ENCODE data around the gene GLO1. TPM values are rescaled to one million over a fixed set of nuclear protein-coding genes. Genes with fewer than 3 reads are reported as not detected.

The GLO1 gene
- total RNA-seq, 1 donor from 2014 or later = 53.8 TPM

DNA sequence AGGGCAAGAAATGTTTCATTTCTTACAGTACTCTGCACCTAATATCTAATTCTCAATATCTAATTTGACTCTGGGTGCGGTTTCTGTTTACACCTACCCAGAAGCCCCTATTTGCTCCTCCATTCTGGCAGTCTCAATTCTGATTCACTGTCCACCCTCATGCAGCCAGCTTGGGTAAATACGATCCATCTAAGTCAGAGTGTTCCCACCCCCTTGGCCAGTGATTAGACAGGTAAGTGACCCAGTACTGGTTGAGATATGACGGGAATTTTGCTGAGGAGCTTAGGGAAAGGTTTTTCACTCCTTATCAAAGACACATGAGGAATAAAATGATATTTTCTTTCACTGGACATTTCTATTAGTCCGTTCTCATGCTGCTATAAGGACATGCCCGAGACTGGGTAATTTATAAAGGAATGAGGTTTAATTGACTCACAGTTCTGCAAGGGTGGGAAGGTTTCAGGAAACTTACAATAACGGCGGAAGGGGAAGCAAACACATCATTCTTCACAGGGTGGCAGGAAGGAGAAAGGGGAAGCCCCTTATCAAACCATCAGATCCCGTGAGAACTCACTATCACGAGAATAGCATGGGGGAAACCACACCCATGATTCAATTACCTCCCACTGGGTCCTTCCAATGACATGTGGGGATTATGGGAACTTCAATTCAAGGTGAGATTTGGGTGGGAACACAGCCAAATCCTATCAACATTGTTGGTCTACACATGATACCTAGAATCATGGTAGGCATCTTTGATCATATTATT is 29.4 kb downstream of the GLO1 start:
- no peak for DNase-seq (ENCODE audit: low spot score)

DNA sequence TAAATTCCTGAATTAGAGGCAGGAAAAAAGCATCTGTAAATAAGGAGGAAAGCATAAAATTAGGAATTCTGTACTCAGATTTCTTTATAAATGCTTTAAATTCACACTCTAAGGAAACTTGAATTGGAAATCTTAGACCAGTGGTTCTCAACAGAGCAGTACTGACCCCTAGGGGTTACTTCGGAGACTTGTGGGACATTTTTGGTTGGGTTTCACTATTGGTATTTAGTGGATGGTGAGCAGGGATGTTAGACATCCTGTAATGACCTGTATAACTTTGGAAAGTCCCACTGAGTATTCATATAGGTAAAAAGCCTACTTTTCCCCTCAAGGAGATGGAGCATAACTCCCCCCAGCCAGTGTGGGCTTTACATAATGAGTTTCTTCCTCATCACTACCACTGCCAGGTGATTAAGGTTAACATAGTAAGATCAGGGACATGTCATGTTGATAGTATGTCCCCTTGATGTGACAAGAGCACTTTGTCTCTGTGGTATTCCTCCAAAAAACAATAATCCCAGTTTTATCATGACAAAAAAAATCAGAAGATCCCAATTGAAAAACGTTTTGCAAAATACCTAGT is 31.0 kb downstream of the GLO1 start:
- no peak for DNase-seq (ENCODE audit: low spot score)

DNA sequence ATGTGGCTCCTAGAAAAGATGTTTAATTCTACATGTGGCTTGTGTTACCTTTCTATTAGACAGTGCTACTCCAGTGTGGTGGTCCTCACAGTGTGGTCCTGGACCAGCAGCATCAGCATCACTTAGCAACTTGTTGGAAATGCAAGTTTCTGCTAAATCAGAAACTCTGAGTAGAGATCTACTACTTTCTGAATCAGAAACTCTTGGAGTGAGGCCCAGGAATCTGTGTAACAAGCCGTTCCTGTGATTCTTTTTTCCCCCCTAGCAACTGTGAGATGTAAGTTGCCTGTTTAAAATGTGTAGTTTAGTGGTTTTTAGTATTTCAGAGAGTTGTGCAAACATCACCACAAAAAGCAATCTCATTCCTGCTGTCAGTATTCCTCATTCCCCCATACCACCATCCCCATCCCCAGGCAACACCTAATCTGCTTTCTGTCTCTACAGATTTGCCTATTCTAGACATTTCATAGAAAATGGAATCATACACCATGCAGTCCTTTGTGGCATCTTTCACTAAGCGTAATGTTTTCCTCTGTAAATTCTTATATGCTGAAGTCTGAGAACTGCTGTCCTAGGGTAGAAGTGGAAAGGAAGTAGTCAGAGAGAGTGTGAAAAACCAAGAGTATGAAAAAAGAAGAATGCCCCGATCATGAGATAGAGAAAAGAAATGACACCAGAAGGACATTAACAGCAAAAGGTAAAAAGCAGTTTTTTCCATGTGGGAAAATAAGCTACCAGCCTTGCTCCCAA is 44.4 kb downstream of the GLO1 start:
- DNase-seq (ENCODE audit: low spot score) = no peak

DNA sequence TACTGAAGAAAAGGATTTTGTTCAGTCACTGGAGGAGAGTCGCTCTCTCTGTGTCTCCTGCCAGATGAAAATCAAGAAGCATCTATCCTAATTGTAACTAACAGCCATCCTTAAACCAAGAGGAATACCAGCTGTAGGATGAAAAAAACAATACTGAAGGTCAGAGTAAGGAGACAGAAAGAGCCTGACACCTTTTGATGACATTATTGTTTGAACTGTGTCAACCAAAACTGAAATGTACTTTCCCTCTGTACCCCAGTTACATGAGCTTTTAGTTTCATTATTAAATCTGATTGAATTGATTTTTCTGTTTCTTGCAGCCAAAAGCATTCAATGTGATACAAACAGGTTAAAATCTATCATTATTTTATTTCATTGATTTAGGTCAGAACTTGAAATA is 46.0 kb downstream of the GLO1 start:
- DNase-seq (ENCODE audit: low spot score) = no peak

DNA sequence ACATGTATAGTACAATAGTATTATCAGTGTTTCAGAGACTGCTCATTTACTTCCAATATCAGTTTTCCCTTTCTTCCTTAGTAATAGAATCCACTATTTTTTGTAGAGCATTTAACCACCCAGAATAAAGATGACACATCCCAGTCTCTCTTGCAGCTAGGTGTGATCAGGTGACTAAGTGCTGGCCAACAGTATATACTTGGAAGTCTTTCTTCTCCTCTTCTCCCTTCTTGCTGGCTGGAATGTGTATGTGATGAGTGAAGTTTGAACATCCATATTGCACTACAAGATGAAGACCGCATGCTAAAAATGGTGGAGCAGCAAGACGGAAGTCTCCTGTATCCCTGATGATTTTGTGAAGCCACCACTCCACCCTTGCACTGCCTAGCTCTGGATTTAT is 48.7 kb downstream of the GLO1 start:
- no peak for DNase-seq (ENCODE audit: low spot score)

DNA sequence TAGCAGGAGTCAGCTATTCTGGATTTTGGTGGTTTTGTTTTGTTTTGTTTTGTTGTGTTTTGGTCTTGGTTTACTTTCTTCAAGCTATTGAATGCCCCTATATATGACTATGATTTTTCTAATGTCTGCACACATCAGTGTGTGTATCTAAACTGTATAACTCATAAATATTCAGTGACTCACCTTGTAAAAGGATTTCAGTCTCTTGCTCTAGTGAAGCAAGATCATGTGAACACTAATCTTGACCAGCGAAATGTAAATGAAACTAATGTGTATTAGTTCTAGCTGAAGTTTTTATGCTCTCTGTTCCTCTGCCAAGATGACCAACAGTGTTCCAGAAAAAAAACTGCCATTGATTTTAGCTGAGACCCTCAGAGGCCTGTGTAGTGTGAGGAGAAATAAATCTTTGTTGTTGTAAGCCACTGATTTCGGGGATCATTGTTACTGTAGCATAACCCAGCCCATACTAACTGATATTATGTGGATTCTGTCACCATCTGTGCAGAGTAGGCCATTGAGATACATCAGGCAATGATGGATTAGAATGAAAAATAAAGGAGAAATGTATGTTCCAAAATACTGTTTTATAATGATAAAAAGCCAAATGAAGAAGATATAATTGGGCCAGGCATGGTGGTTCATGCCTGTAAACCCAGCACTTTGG is 51.7 kb downstream of the GLO1 start:
- no peak for DNase-seq (ENCODE audit: low spot score)

DNA sequence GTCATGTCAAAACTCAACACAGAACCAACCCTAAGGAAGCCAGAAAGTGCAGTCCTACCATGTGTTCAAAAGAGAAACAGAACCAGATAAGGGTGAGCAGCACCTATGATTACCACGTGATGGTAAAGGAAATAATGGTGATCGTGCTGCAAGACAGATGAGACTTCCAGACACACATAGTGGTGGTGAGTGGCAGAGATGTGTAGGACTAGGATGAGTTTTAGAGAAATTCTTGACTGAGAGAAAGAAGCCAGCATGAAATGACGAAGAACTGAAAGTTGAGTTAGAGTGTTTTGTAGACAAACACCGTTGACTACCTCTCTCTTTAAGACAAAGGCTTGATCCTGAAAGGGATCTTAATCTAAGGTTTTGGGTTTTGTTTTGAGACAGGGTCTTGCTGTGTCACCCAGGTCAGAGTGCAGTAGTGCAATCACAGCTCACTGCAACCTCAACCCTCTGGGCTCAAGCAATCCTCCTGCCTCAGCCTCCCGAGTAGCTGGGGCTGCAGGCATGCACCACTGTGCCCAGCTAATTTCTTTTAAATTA is 52.7 kb downstream of the GLO1 start:
- DNase-seq (ENCODE audit: low spot score) = no peak

DNA sequence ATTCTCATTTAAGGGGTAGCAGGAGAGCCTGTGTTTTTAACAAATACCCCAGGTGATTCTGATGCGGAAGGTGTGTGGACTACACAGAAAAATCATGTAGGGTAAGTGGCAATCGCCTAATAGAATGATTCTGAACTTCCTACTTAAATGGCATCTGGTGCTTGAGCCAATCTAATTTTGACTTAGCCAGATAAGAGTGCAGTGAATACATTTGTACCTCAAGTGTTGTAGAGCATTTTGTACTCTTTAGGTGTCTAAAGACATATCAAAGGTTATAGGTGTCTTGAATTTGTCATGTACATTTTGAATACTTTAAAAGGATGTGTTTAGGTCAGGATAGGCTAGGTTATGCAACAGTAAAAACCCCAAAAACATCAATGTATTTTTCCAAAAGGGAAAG is 53.2 kb downstream of the GLO1 start:
- no peak for DNase-seq (ENCODE audit: low spot score)

DNA sequence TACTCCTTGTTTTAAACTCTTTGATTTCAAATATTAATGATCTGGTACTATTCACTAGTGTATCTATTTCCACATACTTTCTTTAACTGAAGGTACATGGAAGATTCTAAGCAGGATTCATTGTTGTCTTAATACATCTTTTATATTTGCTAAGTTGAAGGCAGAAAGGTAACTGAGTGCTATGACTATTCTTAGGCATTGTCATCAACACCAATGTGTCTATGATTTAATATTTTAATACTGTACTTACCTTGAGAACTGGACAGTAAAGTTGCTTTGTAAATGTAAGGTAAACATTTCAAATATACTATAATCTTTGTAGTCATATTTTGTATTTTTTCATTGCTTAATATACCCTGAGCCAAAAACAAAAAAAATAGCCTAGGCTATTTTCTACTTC is 54.3 kb downstream of the GLO1 start:
- DNase-seq (ENCODE audit: low spot score) = no peak

DNA sequence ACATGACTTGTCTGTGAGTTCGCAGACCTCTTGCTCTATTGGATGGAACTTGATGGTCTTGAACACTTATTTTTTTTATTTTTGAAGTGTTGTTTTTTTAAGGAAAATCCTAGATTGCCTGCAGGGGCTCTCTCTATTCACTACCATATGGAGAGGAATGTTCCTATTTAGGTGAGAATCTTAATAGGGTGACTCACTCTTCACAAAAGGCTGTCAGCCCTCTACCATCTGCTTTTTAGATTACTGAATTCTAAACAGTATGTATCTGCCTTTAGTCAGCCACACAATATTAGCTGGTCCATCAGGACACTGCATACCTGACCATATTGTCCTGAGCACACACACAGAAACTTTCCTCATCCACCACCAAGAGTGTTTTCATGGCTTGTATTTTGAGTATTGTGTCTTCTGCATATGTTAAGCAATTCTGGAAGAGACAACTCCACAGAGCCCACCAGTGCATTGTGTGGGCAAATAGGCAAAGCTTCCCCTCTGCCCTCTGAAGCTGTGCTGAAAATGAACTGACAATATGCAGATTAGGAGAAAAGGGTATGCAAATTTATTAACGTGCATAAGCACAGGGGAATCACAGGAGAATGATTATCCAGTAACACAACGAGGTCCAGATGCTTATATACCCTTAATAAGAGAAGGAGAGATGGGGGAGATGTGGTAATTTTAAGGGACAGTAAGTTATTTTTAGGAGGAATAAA is 56.6 kb downstream of the GLO1 start:
- DNase-seq (ENCODE audit: low spot score) = no peak

DNA sequence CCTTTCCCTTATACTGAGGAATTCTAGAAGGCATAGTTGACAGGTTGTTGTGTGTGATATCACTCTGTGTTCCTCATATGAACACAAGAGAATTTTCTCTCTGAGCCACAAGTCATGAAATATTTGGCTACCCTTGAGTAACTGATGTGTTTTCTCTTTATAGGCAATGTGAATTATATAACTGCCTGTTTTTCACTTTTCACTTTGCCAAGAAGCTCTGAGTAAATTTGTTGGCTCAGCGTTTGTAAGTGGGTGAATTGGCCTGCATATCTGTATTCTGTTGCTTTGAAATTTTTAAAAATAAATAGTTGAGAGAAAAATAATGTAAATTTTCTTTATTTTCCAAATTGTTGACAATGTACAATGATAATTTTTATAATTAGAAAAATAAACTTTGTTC is 58.0 kb downstream of the GLO1 start:
- no peak for DNase-seq (ENCODE audit: low spot score)

DNA sequence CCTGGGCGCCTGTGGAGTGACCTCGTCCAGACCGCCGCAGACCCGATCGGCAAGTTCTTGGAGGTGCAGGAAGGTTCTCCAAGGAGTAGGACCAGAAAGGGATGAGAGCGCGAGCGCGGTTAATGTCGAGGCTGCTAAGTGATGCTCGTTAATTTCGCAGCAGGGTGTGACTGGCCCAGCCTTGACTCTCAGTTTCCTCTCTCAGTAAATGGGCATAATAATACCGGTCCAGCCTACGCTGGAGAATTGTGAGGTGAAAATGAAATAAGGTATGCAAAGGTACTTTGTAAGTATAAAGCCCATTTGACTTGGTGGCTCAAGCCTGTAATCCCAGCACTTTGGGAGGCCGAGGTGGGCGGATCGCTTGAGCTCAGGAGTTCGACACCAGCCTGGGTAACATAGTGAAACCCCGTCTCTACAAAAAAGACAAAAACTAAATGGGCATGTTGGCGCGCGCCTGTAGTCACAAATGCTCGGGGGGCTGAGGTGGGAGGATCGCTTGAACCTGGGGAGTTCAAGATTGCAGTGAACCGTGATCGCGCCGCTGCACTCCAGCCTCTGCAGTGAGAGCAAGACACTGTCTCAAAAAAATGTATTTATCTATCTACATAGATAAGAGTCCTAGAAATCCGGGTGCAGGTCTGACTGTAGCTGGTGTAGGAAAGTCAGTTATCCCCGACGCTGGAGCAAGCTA is 62.6 kb downstream of the GLO1 start:
- DNase-seq (ENCODE audit: low spot score) = no peak

DNA sequence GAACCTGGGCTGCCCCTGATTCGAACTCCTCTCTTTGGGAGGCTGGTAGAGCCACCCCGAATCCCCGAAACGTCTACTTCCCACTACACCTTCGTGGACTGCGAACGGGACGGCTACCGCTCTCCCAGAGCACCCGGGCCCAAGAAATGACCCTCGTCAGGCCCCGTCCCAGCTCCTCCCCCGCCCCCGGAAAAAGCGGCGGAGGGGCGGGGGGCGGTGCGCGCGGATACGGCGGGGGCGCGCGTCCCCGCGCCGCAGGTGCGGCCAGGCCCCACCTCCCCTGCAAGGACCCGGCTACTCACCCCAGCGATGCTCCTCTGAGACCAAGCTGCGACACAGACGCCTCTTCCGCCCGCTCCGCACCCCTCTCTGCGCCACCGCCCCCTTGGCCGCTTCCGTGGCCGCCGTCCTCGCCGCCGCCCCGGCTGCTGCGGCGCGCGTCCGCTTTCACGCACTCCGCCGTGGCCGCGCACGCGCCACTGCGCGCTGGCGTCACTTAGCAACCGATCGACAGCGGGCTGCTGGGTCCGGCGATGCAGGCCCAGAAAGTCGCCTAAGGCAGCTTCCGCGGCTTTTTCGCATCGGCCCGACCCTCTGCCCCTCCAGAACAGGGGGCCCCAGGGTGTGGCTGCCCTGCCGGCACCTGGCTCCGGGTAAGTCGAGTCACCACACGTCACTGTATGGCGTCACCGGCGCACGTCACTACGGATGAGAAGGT is 63.3 kb downstream of the GLO1 start, which contains the start of gene BTBD9:
BTBD9 (minus strand) TSS at position 432 of the 718 bp plus-strand sequence.
- peak; percentile 95 for DNase-seq (ENCODE audit: low spot score)

DNA sequence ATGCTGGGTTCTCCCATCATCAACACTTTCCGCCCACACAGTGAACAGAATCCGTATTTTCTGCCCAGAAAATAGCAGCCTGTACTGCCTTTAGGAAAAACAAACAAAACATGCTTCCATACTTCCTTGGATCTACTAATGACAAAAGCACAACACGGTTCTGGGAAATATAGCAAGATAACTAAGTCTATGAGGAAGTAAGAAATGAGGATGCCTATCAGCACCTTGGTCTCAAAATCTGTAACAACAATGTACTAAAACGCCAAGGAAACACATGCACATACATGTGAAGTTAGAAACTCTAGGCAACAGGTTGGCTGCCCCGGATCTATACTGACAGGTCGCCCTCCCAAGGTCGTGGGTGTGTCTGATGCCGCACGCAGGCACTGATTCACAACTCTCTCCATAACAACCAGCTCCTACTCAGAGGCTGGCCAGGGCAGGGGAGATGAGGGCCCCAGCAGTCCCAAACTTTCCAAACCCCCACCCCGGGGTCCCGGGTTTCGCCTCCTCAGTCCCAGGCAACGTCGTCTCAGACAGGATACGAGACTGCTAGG is 63.9 kb downstream of the GLO1 start:
- no peak for DNase-seq (ENCODE audit: low spot score)

DNA sequence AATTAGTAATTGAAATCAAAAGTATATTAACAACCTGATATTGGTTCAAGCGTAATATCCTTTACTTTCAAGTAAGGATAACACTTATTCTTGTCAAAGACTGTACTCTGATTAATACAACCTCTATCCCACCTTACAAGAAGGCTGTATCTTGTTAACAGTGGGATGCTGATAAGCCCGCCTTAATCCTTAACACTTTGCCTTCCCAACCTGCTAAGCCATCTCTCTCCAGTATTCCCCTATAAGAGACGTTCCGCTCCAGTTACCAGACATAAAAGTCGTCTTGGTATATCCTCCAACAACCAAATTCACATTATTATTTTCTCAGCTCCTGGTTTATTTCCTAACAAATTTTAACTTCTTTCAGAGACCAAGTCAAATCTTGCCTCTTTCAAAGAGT is 65.2 kb downstream of the GLO1 start:
- DNase-seq (ENCODE audit: low spot score) = no peak

DNA sequence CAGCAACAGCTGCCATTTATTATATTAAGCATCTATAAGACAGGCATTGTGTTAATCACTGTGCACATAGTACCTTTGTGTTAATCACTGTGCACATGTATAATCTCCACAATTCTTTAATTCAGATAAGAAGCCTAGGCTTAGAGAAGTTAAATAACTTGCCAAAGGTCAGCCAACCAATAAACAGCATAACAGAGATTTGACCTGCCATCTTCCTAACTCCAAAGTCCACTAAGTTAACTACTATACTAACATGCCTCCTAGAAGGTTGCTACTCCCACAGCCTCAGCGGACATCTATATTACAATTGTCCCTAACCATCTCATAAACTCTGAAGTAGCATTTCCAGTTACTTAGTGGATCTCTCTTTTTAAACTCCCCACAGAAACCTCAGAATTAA is 66.9 kb downstream of the GLO1 start:
- DNase-seq (ENCODE audit: low spot score) = no peak

DNA sequence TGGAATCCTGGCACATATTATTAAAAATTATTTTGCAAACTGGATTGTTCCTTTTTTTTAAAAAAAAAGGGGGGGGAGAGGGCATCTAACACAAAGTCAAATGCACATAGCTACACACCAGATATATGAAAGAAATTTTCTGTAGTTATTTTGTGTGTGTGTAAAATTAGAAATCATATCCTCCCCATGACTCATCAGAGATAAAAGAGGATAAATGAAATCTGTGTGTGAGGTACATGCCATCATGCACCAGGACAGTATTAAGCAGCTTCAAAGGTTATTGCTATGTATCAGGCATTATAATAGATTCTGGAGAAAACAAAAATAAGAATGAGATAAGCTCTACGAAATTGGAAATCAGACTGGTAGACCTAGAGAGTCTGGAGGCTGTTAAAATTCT is 68.4 kb downstream of the GLO1 start:
- no peak for DNase-seq (ENCODE audit: low spot score)

DNA sequence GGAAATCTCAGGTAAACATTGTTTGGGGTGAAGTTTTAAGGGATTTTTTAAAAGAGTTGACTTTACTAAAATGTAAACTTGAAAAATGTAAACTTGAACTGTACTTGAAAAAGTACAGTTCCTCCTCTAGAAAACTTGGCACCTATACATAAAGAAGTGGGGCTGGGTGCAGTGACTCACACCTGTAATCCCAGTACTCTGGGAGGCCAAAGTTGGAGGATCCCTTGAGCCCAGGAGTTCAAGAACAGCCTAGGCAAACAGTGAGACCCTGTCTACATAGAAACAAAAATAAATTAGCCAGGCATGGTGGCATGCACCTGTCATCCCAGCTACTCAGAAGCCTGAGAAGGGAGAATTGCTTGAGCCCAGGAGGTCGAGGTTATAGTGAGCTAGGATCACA is 70.5 kb downstream of the GLO1 start:
- DNase-seq (ENCODE audit: low spot score) = no peak

DNA sequence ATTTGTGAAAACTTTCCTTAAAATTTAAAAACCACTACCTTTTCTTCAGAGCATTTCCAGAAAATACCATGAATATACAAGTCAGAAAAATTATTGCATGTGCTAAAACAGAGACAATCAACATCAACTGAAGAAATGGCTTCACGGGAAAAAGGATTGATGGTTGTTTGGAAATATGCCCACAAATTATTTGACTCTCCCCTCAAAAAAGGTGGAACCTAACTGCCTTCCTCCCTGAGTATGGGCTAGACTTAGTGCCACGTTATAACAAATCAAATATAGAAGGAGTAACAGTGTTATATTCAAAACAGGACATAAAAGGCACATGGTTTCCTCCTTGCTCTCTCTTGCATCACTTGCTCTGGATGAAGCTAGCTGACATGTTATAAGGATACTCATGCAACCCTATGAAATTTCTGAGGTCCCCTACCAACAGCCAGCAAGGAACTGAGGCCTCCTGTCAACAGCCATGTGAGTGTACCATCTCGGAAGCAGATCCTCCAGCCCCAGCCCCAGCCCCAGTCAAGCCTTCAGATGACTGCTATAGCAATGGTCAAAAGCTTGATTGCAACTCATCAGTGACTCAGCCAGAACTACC is 71.7 kb downstream of the GLO1 start:
- no peak for DNase-seq (ENCODE audit: low spot score)
